T-helper 2 cell treated with Interferon-gamma antibody and Interleukin-4, amounts not matched to agents 5 μg/mL and 100 μg/mL, for 36 hours (primary cell): ENCODE measurements around the gene HACD2.
"Not testable (repeated sequence)": the region's sequence is repeated elsewhere in the genome, so short reads cannot be mapped to it uniquely, and the experiment has no call there.

Source experiments
- DNase-seq: peaks from one replicate; pipeline ENCODE4 v3.0.0; 2021; ENCODE audit warnings: low spot score
- H3K27ac Mint-ChIP-seq: one replicate; pipeline ENCODE4 v1.8.0; 2021; ENCODE audit warnings: mild to moderate bottlenecking, mixed read lengths
- H3K27me3 Mint-ChIP-seq: one replicate; pipeline ENCODE4 v1.8.0; 2021; ENCODE audit warnings: low read depth, mixed read lengths
- H3K36me3 Mint-ChIP-seq: one replicate; pipeline ENCODE4 v1.8.0; 2021; ENCODE audit warnings: low read depth, mixed read lengths
- H3K4me1 Mint-ChIP-seq: one replicate; pipeline ENCODE4 v1.8.0; 2021; ENCODE audit warnings: low read depth, mixed read lengths
- H3K4me3 Mint-ChIP-seq: one replicate; pipeline ENCODE4 v1.8.0; 2022; ENCODE audit warnings: mild to moderate bottlenecking, moderate library complexity, mixed read lengths
- H3K9me3 Mint-ChIP-seq: one replicate; pipeline ENCODE4 v1.8.0; 2021; ENCODE audit warnings: mixed read lengths

Gene HACD2

GRCh38 chr3:123621186-123621849 lies 36.5 kb upstream of the HACD2 start:
- no peak for DNase-seq
- Mint-ChIP-seq H3K9me3 (no peaks in the 10 kb centered on the region), H3K36me3 (no peaks in the 10 kb centered on the region), H3K27ac (no peak overlapping the region), H3K27me3 (no peaks in the 10 kb centered on the region), H3K4me1 (no peaks in the 10 kb centered on the region), H3K4me3 (no peak overlapping the region)

GRCh38 chr3:123620343-123620742 lies 35.5 kb upstream of the HACD2 start:
- no peaks in the 10 kb centered on the region for H3K9me3 Mint-ChIP-seq
- no peaks in the 10 kb centered on the region for H3K36me3 Mint-ChIP-seq
- no peak overlapping the region for H3K4me3 Mint-ChIP-seq
- no peak overlapping the region for H3K27ac Mint-ChIP-seq
- no peak for DNase-seq
- H3K27me3 Mint-ChIP-seq = no peaks in the 10 kb centered on the region
- H3K4me1 Mint-ChIP-seq = no peaks in the 10 kb centered on the region

GRCh38 chr3:123618768-123619484 lies 34.1 kb upstream of the HACD2 start:
- Mint-ChIP-seq H3K27ac (no peak overlapping the region), H3K4me1 (no peaks in the 10 kb centered on the region), H3K4me3 (no peak overlapping the region), H3K27me3 (no peaks in the 10 kb centered on the region), H3K36me3 (no peaks in the 10 kb centered on the region), H3K9me3 (no peaks in the 10 kb centered on the region)
- DNase-seq = no peak

- H3K9me3 Mint-ChIP-seq = no peaks in the 10 kb centered on the region
- no peaks in the 10 kb centered on the region for H3K4me1 Mint-ChIP-seq
- H3K27ac Mint-ChIP-seq = no peak overlapping the region
- no peaks in the 10 kb centered on the region for H3K27me3 Mint-ChIP-seq
- no peak overlapping the region for H3K4me3 Mint-ChIP-seq
- no peak for DNase-seq
- H3K36me3 Mint-ChIP-seq = no peaks in the 10 kb centered on the region
These were observed 33.3 kb upstream of the HACD2 start for GRCh38 chr3:123618076-123618708.

DNA sequence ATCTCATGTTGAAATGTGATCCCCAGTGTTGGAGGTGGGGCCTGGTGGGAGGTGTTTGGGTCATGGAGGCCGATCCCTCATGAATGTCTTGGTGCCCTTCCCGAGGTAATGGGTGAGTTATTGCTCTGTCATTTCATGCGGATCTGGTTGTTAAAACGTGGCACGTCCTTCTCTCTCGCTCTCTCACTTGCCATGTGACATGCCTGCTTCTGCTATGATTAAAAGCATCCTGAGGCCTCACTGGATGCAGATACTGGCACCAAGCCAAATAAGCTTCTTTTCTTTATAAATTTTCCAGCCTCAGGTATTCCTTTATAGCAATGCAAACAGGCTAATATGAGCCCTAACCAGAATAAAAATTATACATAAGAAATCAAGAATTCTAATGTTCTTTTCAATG lies 31.7 kb upstream of the HACD2 start:
- no peak for DNase-seq
- Mint-ChIP-seq H3K27me3 (no peaks in the 10 kb centered on the region), H3K4me3 (no peak overlapping the region), H3K9me3 (no peaks in the 10 kb centered on the region), H3K27ac (no peak overlapping the region), H3K4me1 (no peaks in the 10 kb centered on the region), H3K36me3 (no peaks in the 10 kb centered on the region)

DNA sequence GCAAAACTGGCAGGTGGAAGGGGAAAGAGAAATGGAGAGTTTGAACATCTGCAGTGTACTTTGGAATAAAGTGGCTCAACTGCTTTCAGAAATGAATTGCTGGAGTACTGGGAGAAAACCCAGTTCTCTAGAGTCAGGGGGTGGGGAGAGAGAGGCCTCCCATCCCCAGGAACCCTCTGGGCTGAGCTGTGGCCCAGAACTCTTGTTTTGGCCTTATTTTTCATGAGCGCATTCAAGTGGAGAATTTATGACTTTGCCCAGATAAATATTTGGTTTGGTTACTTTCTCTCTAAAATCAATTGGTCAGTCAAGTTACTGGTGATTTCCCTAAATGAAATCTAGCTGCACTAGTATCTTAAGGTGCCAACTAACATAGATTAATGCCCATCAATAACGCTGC lies 28.7 kb upstream of the HACD2 start:
- H3K27ac Mint-ChIP-seq = no peak overlapping the region
- H3K9me3 Mint-ChIP-seq = no peaks in the 10 kb centered on the region
- peaks cover 1% of the 10 kb centered on the region for H3K36me3 Mint-ChIP-seq
- H3K4me3 Mint-ChIP-seq = no peak overlapping the region
- peaks cover 9% of the 10 kb centered on the region for H3K4me1 Mint-ChIP-seq
- no peak for DNase-seq
- no peaks in the 10 kb centered on the region for H3K27me3 Mint-ChIP-seq

DNA sequence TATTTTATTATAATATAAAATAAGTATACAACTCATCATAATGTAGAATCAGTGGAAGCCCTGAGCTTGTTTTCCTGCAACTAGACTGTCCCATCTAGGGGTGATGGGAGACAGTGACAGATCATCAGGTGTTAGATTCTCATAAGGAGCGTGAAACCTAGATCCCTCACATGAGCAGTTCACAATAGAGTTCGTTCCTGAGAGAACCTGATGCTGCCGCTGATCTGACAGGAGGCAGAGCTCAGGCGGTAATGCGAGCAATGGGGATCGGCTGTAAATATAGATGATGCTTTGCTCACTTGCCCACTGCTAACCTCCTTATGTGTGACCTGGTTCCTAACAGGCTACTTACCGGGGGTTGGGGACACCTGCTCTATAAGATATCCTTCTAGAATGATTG lies 26.8 kb upstream of the HACD2 start:
- H3K27me3 Mint-ChIP-seq, H3K36me3 Mint-ChIP-seq: not testable (repeated sequence)

DNA sequence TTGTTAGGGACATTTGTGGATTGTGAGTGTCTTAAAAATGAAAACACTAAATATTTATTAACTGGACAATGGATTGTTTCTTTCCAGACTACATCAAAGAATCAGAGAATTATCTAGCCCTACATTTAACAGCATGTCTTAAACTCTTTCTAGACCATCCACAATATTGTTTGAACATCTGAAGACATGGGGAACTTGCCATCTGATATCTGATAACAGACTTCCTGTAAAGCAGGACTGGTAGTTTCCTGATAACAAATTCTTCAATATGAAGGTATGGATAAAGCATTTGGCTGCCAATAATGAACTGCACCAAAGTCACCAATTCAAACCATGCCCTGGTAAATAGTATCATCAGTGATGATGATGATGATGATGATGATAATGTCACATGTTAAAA lies 26.2 kb upstream of the HACD2 start:
- no peak overlapping the region for H3K4me3 Mint-ChIP-seq
- no peaks in the 10 kb centered on the region for H3K9me3 Mint-ChIP-seq
- H3K27me3 Mint-ChIP-seq = no peaks in the 10 kb centered on the region
- H3K36me3 Mint-ChIP-seq = peaks cover 1% of the 10 kb centered on the region
- no peak for DNase-seq
- H3K4me1 Mint-ChIP-seq = peaks cover 9% of the 10 kb centered on the region
- no peak overlapping the region for H3K27ac Mint-ChIP-seq

More for the DNA sequence above, 26.8 kb upstream of the HACD2 start:
- not testable (repeated sequence) for DNase-seq, H3K4me1 Mint-ChIP-seq, H3K9me3 Mint-ChIP-seq, H3K27ac Mint-ChIP-seq, H3K4me3 Mint-ChIP-seq

DNA sequence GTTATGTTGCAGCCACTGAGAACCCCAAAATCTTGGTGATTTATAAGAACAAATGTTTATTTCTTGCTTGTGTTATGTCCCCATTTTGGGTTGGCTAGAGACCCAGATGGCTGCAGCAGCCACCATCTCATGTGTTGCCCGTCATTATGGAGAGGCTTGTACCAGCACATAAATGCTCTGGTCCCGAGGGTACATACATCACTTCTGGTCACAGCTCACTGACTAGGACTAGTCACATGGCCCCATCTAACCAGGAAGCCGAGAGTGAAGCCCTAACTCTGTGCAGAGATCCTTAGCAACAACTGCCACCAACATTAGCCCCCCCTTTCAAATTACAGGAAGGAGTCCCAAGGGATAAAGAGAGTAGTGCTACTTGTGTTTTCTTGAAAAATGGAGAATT lies 25.5 kb upstream of the HACD2 start:
- Mint-ChIP-seq H3K27ac (no peak overlapping the region), H3K4me3 (no peak overlapping the region), H3K9me3 (no peaks in the 10 kb centered on the region), H3K36me3 (peaks cover 1% of the 10 kb centered on the region), H3K4me1 (peaks cover 9% of the 10 kb centered on the region), H3K27me3 (no peaks in the 10 kb centered on the region)
- no peak for DNase-seq

GRCh38 chr3:123609063-123609462 lies 24.2 kb upstream of the HACD2 start:
- no peak for DNase-seq
- Mint-ChIP-seq H3K4me3 (no peak overlapping the region), H3K9me3 (no peaks in the 10 kb centered on the region), H3K27ac (no peak overlapping the region), H3K36me3 (peaks cover 1% of the 10 kb centered on the region), H3K4me1 (peaks cover 9% of the 10 kb centered on the region), H3K27me3 (no peaks in the 10 kb centered on the region)

- Mint-ChIP-seq H3K4me3 (no peak overlapping the region), H3K36me3 (peaks cover 1% of the 10 kb centered on the region), H3K27me3 (no peaks in the 10 kb centered on the region), H3K9me3 (no peaks in the 10 kb centered on the region), H3K27ac (no peak overlapping the region), H3K4me1 (peaks cover 9% of the 10 kb centered on the region)
- DNase-seq = no peak
These were observed 23.5 kb upstream of the HACD2 start for GRCh38 chr3:123608263-123608937.

GRCh38 chr3:123606527-123606926 lies 21.7 kb upstream of the HACD2 start:
- H3K27me3 Mint-ChIP-seq = no peaks in the 10 kb centered on the region
- no peak for DNase-seq
- H3K4me1 Mint-ChIP-seq = peaks cover 9% of the 10 kb centered on the region
- H3K27ac Mint-ChIP-seq = no peak overlapping the region
- H3K4me3 Mint-ChIP-seq = no peak overlapping the region
- H3K36me3 Mint-ChIP-seq = peaks cover 1% of the 10 kb centered on the region
- no peaks in the 10 kb centered on the region for H3K9me3 Mint-ChIP-seq

GRCh38 chr3:123605789-123606234 lies 21.0 kb upstream of the HACD2 start:
- Mint-ChIP-seq H3K4me3 (no peak overlapping the region), H3K27ac (no peak overlapping the region), H3K27me3 (no peaks in the 10 kb centered on the region), H3K36me3 (no peaks in the 10 kb centered on the region), H3K9me3 (no peaks in the 10 kb centered on the region), H3K4me1 (peaks cover 5% of the 10 kb centered on the region)
- DNase-seq = no peak

GRCh38 chr3:123603153-123603552 lies 18.3 kb upstream of the HACD2 start:
- not testable (repeated sequence) for H3K27me3 Mint-ChIP-seq, H3K27ac Mint-ChIP-seq, H3K9me3 Mint-ChIP-seq, H3K36me3 Mint-ChIP-seq, DNase-seq, H3K4me3 Mint-ChIP-seq, H3K4me1 Mint-ChIP-seq
